DND-41 (cell line): ENCODE results near the gene THPO.

Source experiments
- CTCF ChIP-seq: IDR thresholded peaks from 2 replicates; pipeline ENCODE4 v1.5.1; 2012; ENCODE audit warnings: borderline replicate concordance, low read length, moderate library complexity, mild to moderate bottlenecking; ENCODE audit not compliant: poor library complexity, severe bottlenecking; ENCODE audit errors: extremely low read depth
- EZH2 ChIP-seq: IDR thresholded peaks from 3 replicates; pipeline ENCODE4 v1.6.1; 2012; ENCODE audit warnings: borderline replicate concordance, low read depth, mild to moderate bottlenecking, moderate library complexity, low read length, inconsistent platforms; ENCODE audit not compliant: severe bottlenecking

DNA sequence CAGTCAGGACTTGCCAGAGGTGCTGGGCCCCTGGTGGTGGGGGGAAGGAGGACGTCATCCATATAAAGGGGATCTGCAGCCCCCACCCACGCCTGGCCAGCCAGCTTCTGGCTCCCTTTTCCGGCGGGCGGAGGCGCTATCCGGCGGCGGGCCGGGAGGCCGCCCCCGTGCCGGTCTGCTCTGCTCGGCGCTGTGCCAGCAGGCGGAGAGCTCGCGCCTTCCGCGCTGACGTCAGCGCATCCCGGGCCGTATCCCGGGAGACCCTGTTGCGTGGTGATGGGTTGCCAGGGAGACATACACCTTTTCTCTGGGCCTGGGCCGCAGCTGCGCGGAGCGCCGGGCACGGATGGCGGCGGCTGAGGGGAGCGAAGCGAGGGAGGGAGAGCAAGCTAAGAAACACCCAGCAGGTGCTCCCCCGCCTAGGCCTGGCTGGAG is 39.5 kb downstream of the THPO start:
- TF ChIP-seq CTCF (no peak), EZH2 (no peak)
